Measurements from ENCODE around the gene TEC.

TEC gene

GRCh38 chr4:48255072-48255958, 14.3 kb downstream of the TEC start:
- Histone ChIP-seq H3K4me1 (no peaks in the 10 kb centered on the region), H3K36me3 (ENCODE audit: control insufficient read depth, insufficient read depth, low read length) (no peaks in the 10 kb centered on the region), H3K27ac (no peak overlapping the region), H3K4me3 (ENCODE audit: low read depth, low read length) (no peak overlapping the region), H3K4me2 (ENCODE audit: low read length) (no peak overlapping the region), H3K27me3 (ENCODE audit: control insufficient read depth, insufficient read depth, low read length) (no peaks in the 10 kb centered on the region), H2AFZ (no peak overlapping the region), H3K9me3 (ENCODE audit: control insufficient read depth, low read length) (no peaks in the 10 kb centered on the region), H3K79me2 (no peaks in the 10 kb centered on the region), H3K9ac (no peak overlapping the region)
- no peak for TF ChIP-seq CTCF (IDR thresholded peaks at IDR 0.05)

GRCh38 chr4:48254381-48255071, 15.1 kb downstream of the TEC start:
- Histone ChIP-seq H3K9me3 (ENCODE audit: control insufficient read depth, low read length) (no peaks in the 10 kb centered on the region), H3K27ac (no peak overlapping the region), H3K4me2 (ENCODE audit: low read length) (no peak overlapping the region), H3K27me3 (ENCODE audit: control insufficient read depth, insufficient read depth, low read length) (no peaks in the 10 kb centered on the region), H3K79me2 (no peaks in the 10 kb centered on the region), H3K9ac (no peak overlapping the region), H2AFZ (no peak overlapping the region), H3K4me1 (no peaks in the 10 kb centered on the region), H3K4me3 (ENCODE audit: low read depth, low read length) (no peak overlapping the region), H3K36me3 (ENCODE audit: control insufficient read depth, insufficient read depth, low read length) (no peaks in the 10 kb centered on the region)
- TF ChIP-seq CTCF (IDR thresholded peaks at IDR 0.05), result no peak

- no peak overlapping the region for H3K27ac ChIP-seq
- H3K4me1 ChIP-seq, result no peaks in the 10 kb centered on the region
- no peak overlapping the region for H3K4me2 ChIP-seq (ENCODE audit: low read length)
- H3K27me3 ChIP-seq (ENCODE audit: control insufficient read depth, insufficient read depth, low read length), result no peaks in the 10 kb centered on the region
- no peak overlapping the region for H3K4me3 ChIP-seq (ENCODE audit: low read depth, low read length)
- TF ChIP-seq CTCF (IDR thresholded peaks at IDR 0.05), result no peak
- no peaks in the 10 kb centered on the region for H3K79me2 ChIP-seq
- no peak overlapping the region for H2AFZ ChIP-seq
- H3K36me3 ChIP-seq (ENCODE audit: control insufficient read depth, insufficient read depth, low read length), result no peaks in the 10 kb centered on the region
- H3K9ac ChIP-seq, result no peak overlapping the region
- no peaks in the 10 kb centered on the region for H3K9me3 ChIP-seq (ENCODE audit: control insufficient read depth, low read length)
Measured at GRCh38 chr4:48252313-48252712, 17.3 kb downstream of the TEC start.

GRCh38 chr4:48250980-48251379, 18.7 kb downstream of the TEC start:
- H2AFZ ChIP-seq, result no peak overlapping the region
- TF ChIP-seq CTCF (IDR thresholded peaks at IDR 0.05), result no peak
- no peaks in the 10 kb centered on the region for H3K79me2 ChIP-seq
- no peaks in the 10 kb centered on the region for H3K36me3 ChIP-seq (ENCODE audit: control insufficient read depth, insufficient read depth, low read length)
- no peak overlapping the region for H3K27ac ChIP-seq
- no peaks in the 10 kb centered on the region for H3K4me1 ChIP-seq
- H3K27me3 ChIP-seq (ENCODE audit: control insufficient read depth, insufficient read depth, low read length), result no peaks in the 10 kb centered on the region
- no peaks in the 10 kb centered on the region for H3K9me3 ChIP-seq (ENCODE audit: control insufficient read depth, low read length)
- H3K9ac ChIP-seq, result no peak overlapping the region
- H3K4me3 ChIP-seq (ENCODE audit: low read depth, low read length), result no peak overlapping the region
- H3K4me2 ChIP-seq (ENCODE audit: low read length), result no peak overlapping the region
